Retinal pigment epithelial cell (primary cell): ENCODE data around the gene INHBA.

Experiments used
- DNase-seq: peaks from one replicate; pipeline ENCODE4 v3.0.0-alpha.2; 2010; ENCODE audit warnings: low read depth
- H3K4me3 ChIP-seq: 2 replicates; pipeline ENCODE4 v1.5.1; 2011; ENCODE audit warnings: mild to moderate bottlenecking, low read length, control low read depth, moderate library complexity
- CTCF ChIP-seq: conservative IDR thresholded peaks from 2 replicates; pipeline ENCODE4 v1.5.1; 2011; ENCODE audit warnings: low read depth, low read length, control low read depth, inconsistent platforms

Gene INHBA

GRCh38 chr7:41674505-41675023 is 28.3 kb downstream of the INHBA start:
- no peak for TF ChIP-seq CTCF

GRCh38 chr7:41661596-41661995 is 41.3 kb downstream of the INHBA start:
- DNase-seq = no peak
- no peak overlapping the region for H3K4me3 ChIP-seq
- TF ChIP-seq CTCF = no peak

More at GRCh38 chr7:41674505-41675023, 28.3 kb downstream of the INHBA start:
- H3K4me3 ChIP-seq = no peak overlapping the region
- no peak for DNase-seq

GRCh38 chr7:41659539-41659938 is 43.4 kb downstream of the INHBA start:
- no peak overlapping the region for H3K4me3 ChIP-seq
- no peak for DNase-seq
- TF ChIP-seq CTCF = no peak

- TF ChIP-seq CTCF = no peak
- peak; percentile 80 for DNase-seq
- H3K4me3 ChIP-seq = no peak overlapping the region
These were observed 46.5 kb downstream of the INHBA start for GRCh38 chr7:41656366-41656765.

GRCh38 chr7:41655426-41655825 is 47.5 kb downstream of the INHBA start:
- no peak for TF ChIP-seq CTCF
- H3K4me3 ChIP-seq = no peak overlapping the region
- peak; percentile 14 for DNase-seq

GRCh38 chr7:41652267-41652666 is 50.6 kb downstream of the INHBA start:
- H3K4me3 ChIP-seq = no peak overlapping the region
- DNase-seq = no peak
- no peak for TF ChIP-seq CTCF

GRCh38 chr7:41648501-41648900 is 54.4 kb downstream of the INHBA start:
- DNase-seq = no peak
- H3K4me3 ChIP-seq = no peak overlapping the region
- no peak for TF ChIP-seq CTCF
